H1 (cell line): ENCODE results near the gene UIMC1. TPM values are rescaled to one million over a fixed set of nuclear protein-coding genes. Genes with fewer than 3 reads are reported as not detected.

Source experiments
- CTCF ChIA-PET: fragments of 300-600 bp; sonication (Branson Sonifier 250); formaldehyde crosslinking; loops from one replicate; lab custom pipeline; 2021; ENCODE audit not compliant: partially characterized antibody; lab: Charles Lee
- POLR2A ChIA-PET: fragments of 300-600 bp; sonication (Branson Sonifier 250); formaldehyde crosslinking; loops from one replicate; lab custom pipeline; 2021; ENCODE audit warnings: inconsistent platforms; ENCODE audit not compliant: partially characterized antibody; lab: Charles Lee
- DNase-seq, 2 experiments: peaks; one replicate each; pipeline versions ENCODE4 v3.0.0 to v3.0.0-alpha.2; 2010 to 2022; ENCODE audit warnings: low spot score in 2 of 2, low read depth in 1 of 2, mixed read lengths in 1 of 2
- FAIRE-seq: peaks from 2 replicates; lab custom pipeline; 2011; peaks lifted over from hg19 to GRCh38; lab: Jason Lieb, UNC
- H2AFZ ChIP-seq: 2 replicates; pipeline ENCODE4 v1.8.1; 2012; ENCODE audit warnings: low read length, inconsistent platforms
- H2AK5ac ChIP-seq: 2 replicates; pipeline ENCODE4 v1.6.1; 2013; ENCODE audit warnings: low read depth, low read length
- H2BK120ac ChIP-seq: replicated peaks from 2 replicates; pipeline ENCODE3; 2013; ENCODE audit warnings: low read depth, low read length, inconsistent platforms
- H2BK12ac ChIP-seq: 2 replicates; pipeline ENCODE4 v1.6.1; 2013; ENCODE audit warnings: low read depth, low read length
- H2BK15ac ChIP-seq: 2 replicates; pipeline ENCODE4 v1.6.1; 2013; ENCODE audit warnings: low read length
- H2BK20ac ChIP-seq: 2 replicates; pipeline ENCODE4 v1.6.1; 2013; ENCODE audit warnings: low read length
- H2BK5ac ChIP-seq: 2 replicates; pipeline ENCODE4 v1.6.1; 2013; ENCODE audit warnings: low read depth, low read length
- H3K14ac ChIP-seq: 2 replicates; pipeline ENCODE4 v1.6.1; 2013; ENCODE audit warnings: inconsistent platforms; ENCODE audit not compliant: insufficient read length
- H3K18ac ChIP-seq: 2 replicates; pipeline ENCODE4 v1.6.1; 2013; ENCODE audit warnings: low read length; ENCODE audit errors: extremely low read depth
- H3K23ac ChIP-seq: 2 replicates; pipeline ENCODE4 v1.6.1; 2013; ENCODE audit warnings: inconsistent platforms; ENCODE audit not compliant: insufficient read length
- H3K23me2 ChIP-seq: 2 replicates; pipeline ENCODE4 v1.6.1; 2013; ENCODE audit warnings: low read depth, low read length
- H3K27ac ChIP-seq: 2 replicates; pipeline ENCODE4 v1.6.1; 2011; ENCODE audit warnings: low read depth, low read length, inconsistent platforms
- H3K27me3 ChIP-seq, 4 experiments: replicated peaks in 1 of 4; 1 replicate in 1 of 4; 2 replicates in 3 of 4; pipeline versions ENCODE4 v1.6.1 to v1.8.1; 2011 to 2013; ENCODE audit warnings: low read length in 3 of 4, mild to moderate bottlenecking in 3 of 4, inconsistent platforms in 2 of 4, mixed read lengths in 2 of 4, moderate library complexity in 1 of 4; ENCODE audit not compliant: control insufficient read depth in 3 of 4, insufficient read depth in 3 of 4; ENCODE audit errors: extremely low read depth in 1 of 4
- H3K36me3 ChIP-seq, 4 experiments: 2 replicates each; pipeline versions ENCODE4 v1.6.1 to v1.8.1; 2011 to 2013; ENCODE audit warnings: mild to moderate bottlenecking in 4 of 4, low read length in 3 of 4, moderate library complexity in 2 of 4, control low read depth in 1 of 4, inconsistent platforms in 1 of 4; ENCODE audit not compliant: insufficient read depth in 4 of 4, control insufficient read depth in 2 of 4
- H3K4ac ChIP-seq: replicated peaks from 2 replicates; pipeline ENCODE3; 2013; ENCODE audit warnings: low read length, low read depth, mixed read lengths, inconsistent platforms; ENCODE audit not compliant: insufficient read length
- H3K4me1 ChIP-seq, 4 experiments: replicated peaks in 1 of 4; 1 replicate in 1 of 4; 2 replicates in 3 of 4; pipeline versions ENCODE4 v1.6.1 to v1.8.1; 2011 to 2013; ENCODE audit warnings: low read length in 3 of 4, inconsistent platforms in 2 of 4, mixed read lengths in 1 of 4; ENCODE audit not compliant: insufficient read depth in 4 of 4, control insufficient read depth in 3 of 4
- H3K4me2 ChIP-seq, 2 experiments: 2 replicates each; pipeline versions ENCODE4 v1.6.1 to v1.8.1; 2011 to 2013; ENCODE audit warnings: low read depth in 2 of 2, low read length in 2 of 2, control low read depth in 1 of 2, inconsistent platforms in 1 of 2, mild to moderate bottlenecking in 1 of 2; ENCODE audit not compliant: insufficient read depth in 1 of 2
- H3K4me3 ChIP-seq, 4 experiments: fragments of 200-600, 300-600 bp in 1 of 4; sonication (generic), shearing (Covaris generic), sonication (Bioruptor Twin) in 1 of 4; 2 replicates each; pipeline versions ENCODE4 v1.5.1 to v1.8.1; 2011 to 2016; ENCODE audit warnings: low read length in 4 of 4, low read depth in 3 of 4, control low read depth in 2 of 4, inconsistent platforms in 2 of 4, mild to moderate bottlenecking in 2 of 4, mixed read lengths in 1 of 4, moderate library complexity in 1 of 4; ENCODE audit not compliant: insufficient read depth in 2 of 4; ENCODE audit errors: extremely low read depth in 1 of 4
- H3K56ac ChIP-seq: replicated peaks from 2 replicates; pipeline ENCODE3; 2013; ENCODE audit warnings: low read depth, mild to moderate bottlenecking, mixed read lengths, low read length, inconsistent platforms; ENCODE audit not compliant: insufficient read length
- H3K79me1 ChIP-seq: 2 replicates; pipeline ENCODE4 v1.6.1; 2013; ENCODE audit warnings: low read depth, low read length, control low read depth
- H3K79me2 ChIP-seq, 2 experiments: 2 replicates each; pipeline versions ENCODE4 v1.6.1 to v1.8.1; 2012 to 2013; ENCODE audit warnings: low read length in 2 of 2, mild to moderate bottlenecking in 2 of 2, inconsistent platforms in 1 of 2; ENCODE audit not compliant: insufficient read depth in 2 of 2, control insufficient read depth in 1 of 2
- H3K9ac ChIP-seq, 4 experiments: replicated peaks in 1 of 4; 1 replicate in 1 of 4; 2 replicates in 3 of 4; pipeline versions ENCODE4 v1.6.1 to v1.8.1; 2011 to 2013; ENCODE audit warnings: low read depth in 3 of 4, low read length in 3 of 4, control low read depth in 2 of 4, mild to moderate bottlenecking in 2 of 4, moderate library complexity in 2 of 4, inconsistent platforms in 1 of 4; ENCODE audit errors: extremely low read depth in 1 of 4
- H3K9me3 ChIP-seq, 2 experiments: 2 replicates each; pipeline versions ENCODE4 v1.6.1 to v1.8.1; 2012 to 2013; ENCODE audit warnings: mild to moderate bottlenecking in 2 of 2, moderate library complexity in 2 of 2, control low read depth in 1 of 2, inconsistent platforms in 1 of 2, low read depth in 1 of 2, low read length in 1 of 2, mixed read lengths in 1 of 2; ENCODE audit not compliant: insufficient read depth in 2 of 2
- H4K20me1 ChIP-seq, 2 experiments: replicated peaks in 1 of 2; 2 replicates each; pipeline versions ENCODE3 to v1.8.1; 2011 to 2013; ENCODE audit warnings: inconsistent platforms in 2 of 2, low read length in 2 of 2, mild to moderate bottlenecking in 1 of 2; ENCODE audit not compliant: insufficient read depth in 2 of 2, control insufficient read depth in 1 of 2
- H4K5ac ChIP-seq: 2 replicates; pipeline ENCODE4 v1.6.1; 2013; ENCODE audit warnings: low read length, low read depth, mixed read lengths, inconsistent platforms; ENCODE audit not compliant: insufficient read length
- H4K8ac ChIP-seq: 2 replicates; pipeline ENCODE4 v1.8.0; 2013; ENCODE audit warnings: mild to moderate bottlenecking, moderate library complexity, low read length, inconsistent platforms; ENCODE audit not compliant: insufficient read depth; ENCODE audit errors: extremely low read depth
- H4K91ac ChIP-seq: replicated peaks from 2 replicates; pipeline ENCODE3; 2013; ENCODE audit warnings: low read length, mixed read lengths, inconsistent platforms; ENCODE audit not compliant: insufficient read length
- ATF3 ChIP-seq: IDR thresholded peaks from 2 replicates; pipeline ENCODE4 v1.6.1; 2011; ENCODE audit warnings: low read depth, mild to moderate bottlenecking, low read length; ENCODE audit not compliant: insufficient read depth
- CBX5 ChIP-seq: fragments of 300-800, 300-1000 bp; sonication (generic); IDR thresholded peaks from 2 replicates; pipeline ENCODE4 v1.7.1; 2016; ENCODE audit warnings: antibody characterized with exemption, low read length, low read depth
- CHD1 ChIP-seq: IDR thresholded peaks from 2 replicates; pipeline ENCODE4 v1.6.1; 2012; ENCODE audit warnings: low read depth, low read length, improper control_type of control experiment
- CTCF ChIP-seq, 3 experiments: IDR thresholded peaks; 1 replicate in 2 of 3; 2 replicates in 1 of 3; pipeline versions ENCODE4 v1.5.1 to v1.6.1; 2011; ENCODE audit warnings: low read length in 3 of 3, mild to moderate bottlenecking in 3 of 3, inconsistent platforms in 2 of 3, low read depth in 1 of 3, moderate library complexity in 1 of 3; ENCODE audit not compliant: insufficient read depth in 1 of 3; ENCODE audit errors: control extremely low read depth in 1 of 3
- GTF2F1 ChIP-seq: IDR thresholded peaks from 2 replicates; pipeline ENCODE4 v1.6.1; 2012; ENCODE audit warnings: low read depth, low read length, improper control_type of control experiment, borderline replicate concordance
- MAFK ChIP-seq: IDR thresholded peaks from 2 replicates; pipeline ENCODE4 v1.6.1; 2012; ENCODE audit warnings: low read depth, mild to moderate bottlenecking, improper control_type of control experiment, low read length
- NANOG ChIP-seq: IDR thresholded peaks from 2 replicates; pipeline ENCODE4 v1.6.1; 2011; ENCODE audit warnings: low read length, low read depth, mild to moderate bottlenecking, inconsistent platforms; ENCODE audit not compliant: insufficient read depth, poor library complexity, severe bottlenecking
- RFX5 ChIP-seq: IDR thresholded peaks from 2 replicates; pipeline ENCODE4 v1.6.1; 2011; ENCODE audit warnings: low read depth, low read length, improper control_type of control experiment, borderline replicate concordance
- SRF ChIP-seq: IDR thresholded peaks from 2 replicates; pipeline ENCODE4 v1.6.1; 2011; ENCODE audit warnings: mild to moderate bottlenecking, low read depth, low read length, moderate library complexity
- USF2 ChIP-seq: IDR thresholded peaks from 2 replicates; pipeline ENCODE4 v1.6.1; 2011; ENCODE audit warnings: low read length, improper control_type of control experiment
- WGBS, 2 experiments: shearing (Covaris generic) in 1 of 2; methylation state at CpG; one replicate each; pipeline versions ENCODE4 v1.1.6 to v1.1.7; 2013 to 2015; ENCODE audit warnings: low lambda C conversion rate in 2 of 2, mixed read lengths in 2 of 2, inconsistent platforms in 1 of 2, low coverage in 1 of 2, missing lambda C conversion rate in 1 of 2; ENCODE audit not compliant: insufficient replicate concordance in 2 of 2, insufficient coverage in 1 of 2, insufficient read length in 1 of 2; ENCODE audit errors: extremely low coverage in 1 of 2, missing lambda C conversion rate in 1 of 2; 5-methylcytosine and 5-hydroxymethylcytosine counted together
- polyA plus RNA-seq, 7 experiments: library from polyadenylated mRNA; depleted of rRNA in 3 of 7; stranded (reverse) in 5 of 7; unstranded in 2 of 7; fragments of >200 nt in 5 of 7; fragments of 200-250 nt in 2 of 7; gene quantifications; 1 replicate in 5 of 7; 2 replicates in 1 of 7; 4 replicates in 1 of 7; pipeline versions ENCODE4 v1.2.1 to v1.2.3, GENCODE V29; 2011 to 2013; ENCODE audit warnings: missing spikeins in 2 of 7, mixed read lengths in 2 of 7
- total RNA-seq: library from RNA; stranded (reverse); fragmentation: NEBNext Ultra II Directional; extraction: Animal tissue kit (Norgen Biotek cat#: 25700); gene quantifications from 2 replicates; pipeline ENCODE4 v1.2.1, GENCODE V29; 2021

The UIMC1 gene
- total and polyA plus RNA-seq, 2 of the 8 experiments (the other 6 are each of a cell fraction or from before 2014, with no cell fraction given) = 12.8 to 43.7 TPM

GRCh38 chr5:176892663-176893062 lies 113.9 kb downstream of the UIMC1 start:
- no peak overlapping the region for H2BK20ac ChIP-seq
- H3K79me2 ChIP-seq = no peaks in the 10 kb centered on the region
- no peak overlapping the region for H3K4me2 ChIP-seq
- ChIA-PET POLR2A (interaction anchor here (0.8 to 1.5 kb wide), 2 partner anchors 10 to 16 kb away, joined by 3 read pairs; no protein-coding TSS in a partner anchor), CTCF (interaction anchor here (1.1 kb wide), 1 partner anchor 8 kb away, joined by 3 read pairs; no protein-coding TSS in a partner anchor)
- H2BK5ac ChIP-seq = no peak overlapping the region
- no peak overlapping the region for H2AFZ ChIP-seq
- H3K79me1 ChIP-seq = no peaks in the 10 kb centered on the region
- no peak overlapping the region for H2AK5ac ChIP-seq
- WGBS, 2 experiments = 88% methylated on average over 3 of the region's 3 CpGs; no CpG with 5 or more reads in 1 of the 2 experiments
- no peak overlapping the region for H4K5ac ChIP-seq
- no peak overlapping the region for H3K27ac ChIP-seq
- H2BK15ac ChIP-seq = no peak overlapping the region
- H3K56ac ChIP-seq = no peak overlapping the region
- H3K4me3 ChIP-seq = no peak overlapping the region
- H3K9ac ChIP-seq = no peak overlapping the region
- H3K4ac ChIP-seq = no peak overlapping the region
- no peaks in the 10 kb centered on the region for H3K36me3 ChIP-seq
- H4K20me1 ChIP-seq = no peaks in the 10 kb centered on the region
- DNase-seq = no peak
- no peak for FAIRE-seq
- H3K18ac ChIP-seq = no peak overlapping the region
- no peaks in the 10 kb centered on the region for H3K23me2 ChIP-seq
- H4K8ac ChIP-seq = no peak overlapping the region
- no peaks in the 10 kb centered on the region for H3K9me3 ChIP-seq
- no peaks in the 10 kb centered on the region for H3K27me3 ChIP-seq
- no peak overlapping the region for H2BK120ac ChIP-seq
- H2BK12ac ChIP-seq = no peak overlapping the region; the same call in 1 of the 2 replicates
- H3K14ac ChIP-seq = no peak overlapping the region
- H3K23ac ChIP-seq = no peak overlapping the region
- no peaks in the 10 kb centered on the region for H3K4me1 ChIP-seq
- no peak overlapping the region for H4K91ac ChIP-seq
- TF ChIP-seq GTF2F1 (no peak), NANOG (no peak), MAFK (no peak), CBX5 (no peak), CTCF (IDR thresholded peaks at IDR 0.05; ENCODE audit: control extremely low read depth in 1 of 3, insufficient read depth in 1 of 3, low read depth in 1 of 3, low read length in 3 of 3) (no peak), SRF (no peak), USF2 (no peak), ATF3 (no peak), CHD1 (no peak), RFX5 (no peak)
